Measurements from ENCODE around the gene IGSF23.

IGSF23 gene

DNA sequence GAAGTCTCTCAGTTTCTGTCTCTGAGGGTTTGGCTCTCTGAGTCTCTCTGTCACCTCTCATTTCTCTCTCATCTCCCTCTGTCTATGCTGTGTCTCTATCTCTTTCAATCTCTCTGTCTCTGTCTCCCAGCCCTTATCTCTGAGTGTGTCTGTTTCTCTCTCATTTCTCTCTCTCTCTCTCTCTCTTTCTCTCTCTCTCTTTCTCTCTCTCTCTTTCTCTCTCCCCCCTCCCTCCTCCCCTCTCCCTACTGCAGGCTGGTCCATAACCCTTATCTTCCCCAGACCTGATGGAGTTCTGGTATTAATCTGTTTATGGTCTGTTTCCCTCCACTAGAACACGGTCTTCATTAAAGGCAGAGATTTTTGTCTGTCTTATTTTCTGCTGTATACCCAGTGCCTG, 29.0 kb downstream of the IGSF23 start:
- DNase-seq, result no peak

DNA sequence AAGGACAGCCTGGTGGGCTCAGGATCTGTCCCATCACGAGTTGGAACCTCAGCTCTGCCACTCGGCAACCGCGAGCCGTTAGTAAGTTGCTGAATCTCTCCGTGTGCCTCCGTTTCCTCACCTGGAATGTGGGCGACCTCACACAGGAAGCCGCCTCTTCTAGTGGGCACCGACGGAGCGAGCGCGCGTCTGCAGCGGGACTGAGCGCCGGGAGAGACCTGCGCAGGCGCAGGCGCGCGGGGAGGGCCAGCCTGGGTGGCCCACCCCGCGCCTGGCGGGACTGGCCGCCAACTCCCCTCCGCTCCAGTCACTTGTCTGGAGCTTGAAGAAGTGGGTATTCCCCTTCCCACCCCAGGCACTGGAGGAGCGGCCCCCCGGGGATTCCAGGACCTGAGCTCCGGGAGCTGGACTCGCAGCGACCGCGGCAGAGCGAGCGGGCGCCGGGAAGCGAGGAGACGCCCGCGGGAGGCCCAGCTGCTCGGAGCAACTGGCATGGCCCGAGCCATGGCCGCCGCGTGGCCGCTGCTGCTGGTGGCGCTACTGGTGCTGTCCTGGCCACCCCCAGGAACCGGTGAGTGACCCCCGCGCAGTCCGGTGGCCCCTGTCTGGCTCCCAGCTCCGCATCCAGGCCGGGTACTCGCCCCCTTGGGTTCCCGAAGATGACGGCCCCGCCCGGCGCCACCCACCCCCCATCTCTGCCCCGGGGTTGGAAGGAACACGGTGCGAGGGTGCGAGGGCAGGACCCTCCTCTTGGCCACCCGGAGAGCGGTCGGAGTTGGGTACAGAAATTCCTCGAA, 30.4 kb downstream of the IGSF23 start, which contains the start of gene PVR:
Gene PVR, plus strand, starts transcription at position 306 of the 797 bp plus-strand sequence. Its CDS starts 187 bp downstream, at position 493.
- peak; percentile 24 to 75 for DNase-seq

GRCh38 chr19:44644402-44645016, 31.1 kb downstream of the IGSF23 start:
- DNase-seq, result peak in 1 of 2 donors; percentile 22

DNA sequence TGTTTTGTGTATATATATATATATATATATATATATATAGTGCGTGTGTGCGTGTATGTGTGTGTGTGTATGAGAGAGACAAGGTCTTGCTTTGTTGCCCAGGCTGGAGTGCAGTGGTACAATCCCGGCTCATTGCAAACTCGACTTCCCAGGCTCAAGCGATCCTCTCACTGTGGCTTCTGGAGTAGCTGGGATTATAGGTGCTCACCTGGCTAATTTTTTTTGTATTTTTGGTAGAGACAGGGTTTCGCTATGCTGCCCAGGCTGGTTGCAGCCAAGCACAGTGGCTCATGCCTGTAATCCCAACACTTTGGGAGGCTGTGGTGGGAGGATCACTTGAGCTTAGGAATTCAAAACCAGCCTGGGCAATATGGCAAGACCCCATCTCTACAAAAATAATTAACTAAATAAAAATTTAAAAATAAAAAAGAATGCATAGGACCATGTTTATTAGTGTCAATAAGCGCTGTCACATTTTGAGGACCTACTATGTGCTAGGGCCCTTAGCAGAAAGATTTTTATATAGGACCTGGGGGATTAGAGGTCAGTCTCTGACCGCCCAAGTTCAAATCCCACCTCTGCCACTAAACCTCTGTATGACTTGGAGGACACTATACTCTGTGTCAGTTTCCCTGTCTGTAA, 32.2 kb downstream of the IGSF23 start:
- DNase-seq, result no peak

DNA sequence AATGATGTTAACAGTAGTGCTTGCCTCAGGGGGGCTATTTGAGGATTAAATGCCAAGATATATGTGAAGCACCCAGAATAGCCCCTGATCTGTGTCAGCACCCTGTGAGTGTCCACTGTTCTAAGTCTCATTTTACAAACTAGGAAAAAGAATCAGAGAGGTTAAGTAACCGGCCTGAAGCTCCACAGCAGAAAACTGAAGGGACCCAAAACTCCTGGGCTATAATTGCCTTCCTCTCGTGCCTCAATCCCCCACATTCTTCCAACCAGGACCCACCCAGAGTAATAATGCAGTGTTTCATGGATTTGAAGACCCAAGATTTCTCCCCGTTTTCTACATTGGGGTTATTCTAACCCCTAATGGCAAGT, 32.7 kb downstream of the IGSF23 start:
- no peak for DNase-seq

DNA sequence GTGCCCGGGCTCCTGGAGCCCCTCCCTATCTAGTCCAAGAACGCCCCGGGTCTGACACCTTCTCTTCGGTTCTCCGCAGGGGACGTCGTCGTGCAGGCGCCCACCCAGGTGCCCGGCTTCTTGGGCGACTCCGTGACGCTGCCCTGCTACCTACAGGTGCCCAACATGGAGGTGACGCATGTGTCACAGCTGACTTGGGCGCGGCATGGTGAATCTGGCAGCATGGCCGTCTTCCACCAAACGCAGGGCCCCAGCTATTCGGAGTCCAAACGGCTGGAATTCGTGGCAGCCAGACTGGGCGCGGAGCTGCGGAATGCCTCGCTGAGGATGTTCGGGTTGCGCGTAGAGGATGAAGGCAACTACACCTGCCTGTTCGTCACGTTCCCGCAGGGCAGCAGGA, 33.8 kb downstream of the IGSF23 start:
- DNase-seq, result no peak

GRCh38 chr19:44648631-44649251, 35.4 kb downstream of the IGSF23 start:
- no peak for DNase-seq

DNA sequence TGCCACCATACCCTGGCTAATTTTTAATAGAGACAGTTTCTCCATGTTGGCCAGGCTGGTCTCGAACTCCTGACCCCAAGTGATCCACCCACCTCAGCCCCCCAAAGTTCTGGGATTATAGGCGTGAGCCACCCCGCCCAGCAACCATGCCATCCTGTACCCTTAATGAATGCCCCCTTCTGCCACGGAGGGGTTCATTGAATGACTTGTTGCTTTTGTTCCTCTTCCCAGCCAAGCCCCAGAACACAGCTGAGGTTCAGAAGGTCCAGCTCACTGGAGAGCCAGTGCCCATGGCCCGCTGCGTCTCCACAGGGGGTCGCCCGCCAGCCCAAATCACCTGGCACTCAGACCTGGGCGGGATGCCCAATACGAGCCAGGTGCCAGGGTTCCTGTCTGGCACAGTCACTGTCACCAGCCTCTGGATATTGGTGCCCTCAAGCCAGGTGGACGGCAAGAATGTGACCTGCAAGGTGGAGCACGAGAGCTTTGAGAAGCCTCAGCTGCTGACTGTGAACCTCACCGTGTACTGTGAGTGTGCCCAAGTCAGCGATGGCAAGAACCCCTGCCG, 36.3 kb downstream of the IGSF23 start:
- DNase-seq, result no peak

DNA sequence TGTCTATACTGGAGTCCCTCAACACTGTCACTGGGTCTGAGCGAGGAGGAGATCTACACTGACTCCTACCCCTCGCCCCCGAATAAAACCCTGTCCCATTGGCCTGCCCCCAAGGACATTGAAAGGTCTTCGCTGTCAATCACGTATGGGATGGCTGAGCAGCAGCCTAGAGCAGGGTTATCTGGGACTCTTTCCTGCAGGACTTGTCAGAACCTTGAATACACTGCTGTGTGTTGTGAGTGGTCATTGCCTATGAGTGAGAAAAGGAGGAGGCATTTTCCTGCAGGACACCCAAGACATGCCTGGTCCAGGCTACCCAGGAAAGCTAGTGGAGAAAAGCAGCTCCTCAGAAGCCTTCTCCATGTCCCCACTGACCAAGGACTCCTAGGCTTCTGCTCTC, 40.0 kb downstream of the IGSF23 start:
- no peak for DNase-seq

DNA sequence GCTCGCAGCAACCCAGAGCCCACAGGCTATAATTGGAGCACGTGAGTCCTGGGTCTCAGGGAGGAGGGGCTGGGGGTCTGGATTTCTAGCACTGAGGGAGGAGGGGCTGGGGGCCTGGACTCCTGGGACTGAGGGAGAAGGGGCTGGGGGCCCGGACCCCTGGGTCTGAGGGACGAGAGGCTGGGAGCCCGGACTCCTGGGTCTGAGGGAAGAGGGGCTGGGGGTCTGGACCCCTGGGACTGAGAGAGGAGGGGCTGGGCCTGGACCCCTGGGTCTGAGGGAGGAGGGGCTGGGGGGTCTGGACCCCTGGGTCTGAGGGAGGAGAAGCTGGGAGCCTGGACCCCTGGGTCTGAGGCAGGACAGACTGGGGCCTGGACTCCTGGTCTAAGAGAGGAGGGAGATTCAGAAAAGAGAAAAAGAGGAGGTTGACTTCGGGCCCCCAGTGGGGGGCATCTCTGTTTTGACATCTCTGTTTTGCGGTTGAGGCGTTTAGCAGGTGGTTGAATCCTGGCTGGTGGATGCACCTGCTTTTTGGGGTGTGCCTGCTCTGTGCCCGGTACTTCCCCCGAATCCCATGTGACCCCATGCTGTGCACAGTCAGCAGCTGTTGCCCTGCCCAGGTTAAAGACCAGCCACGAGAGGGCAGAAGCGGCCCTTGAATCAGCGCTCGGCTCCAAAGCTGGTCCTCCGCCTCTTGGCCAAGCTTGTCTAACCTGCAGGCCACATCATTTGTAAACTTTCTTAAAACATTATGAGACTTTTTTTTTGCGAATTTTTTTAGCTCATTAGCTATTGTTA, 40.8 kb downstream of the IGSF23 start:
- peak; percentile 70 to 77 for DNase-seq

GRCh38 chr19:44657211-44657921, 44.0 kb downstream of the IGSF23 start:
- DNase-seq, result peak; percentile 78 to 82

DNA sequence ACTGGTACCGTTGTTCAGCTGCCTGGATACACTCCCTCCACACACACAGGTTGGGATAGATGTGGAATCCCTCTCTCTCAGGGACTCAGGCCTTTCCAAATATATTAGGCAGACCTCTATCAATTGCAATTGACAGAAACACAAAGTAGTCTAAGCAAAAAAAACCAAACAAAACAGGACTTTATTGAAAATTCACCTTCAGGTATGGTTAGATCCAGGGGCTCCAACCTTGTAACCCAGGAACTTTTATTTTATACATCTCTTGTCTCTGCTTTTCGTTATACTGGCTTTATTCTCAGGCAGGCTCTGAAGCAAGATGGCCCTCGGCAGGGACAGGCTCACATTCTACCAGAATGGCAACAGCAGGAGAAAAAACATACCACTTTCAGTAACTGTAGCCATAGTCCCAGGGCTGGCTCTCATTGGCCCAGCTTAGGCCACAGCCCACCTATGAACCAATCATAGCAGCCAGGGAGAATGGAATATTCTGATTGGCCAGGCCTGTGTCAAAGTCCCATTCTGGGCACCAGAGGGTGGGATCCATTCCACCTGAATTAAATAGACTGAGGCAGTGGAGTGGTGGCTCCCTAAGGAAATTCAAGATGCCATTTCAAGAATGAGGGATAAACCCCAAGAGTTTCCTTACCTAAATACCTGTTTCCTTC, 44.8 kb downstream of the IGSF23 start:
- no peak for DNase-seq

- DNase-seq, result no peak
Measured at GRCh38 chr19:44660081-44660480, 46.7 kb downstream of the IGSF23 start.

DNA sequence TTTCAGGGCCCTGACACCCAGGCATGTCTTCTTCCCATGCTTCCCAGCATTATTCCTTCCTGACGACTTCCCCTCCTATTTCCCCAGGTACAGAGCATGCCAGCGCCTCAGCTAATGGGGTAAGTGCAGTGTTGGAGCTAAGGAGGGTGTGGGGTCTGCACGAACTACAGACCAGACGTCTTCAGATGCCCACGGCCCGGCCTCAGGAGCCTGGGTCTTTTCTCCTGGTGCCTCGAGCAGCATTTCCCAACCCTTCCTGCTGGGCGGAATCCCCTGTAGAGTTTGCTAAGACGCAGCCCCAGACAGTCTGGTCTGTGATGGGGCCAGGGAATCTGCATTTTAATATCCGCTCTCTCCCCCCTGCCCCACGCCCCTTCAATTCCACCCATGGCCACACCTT, 47.8 kb downstream of the IGSF23 start:
- DNase-seq, result no peak

DNA sequence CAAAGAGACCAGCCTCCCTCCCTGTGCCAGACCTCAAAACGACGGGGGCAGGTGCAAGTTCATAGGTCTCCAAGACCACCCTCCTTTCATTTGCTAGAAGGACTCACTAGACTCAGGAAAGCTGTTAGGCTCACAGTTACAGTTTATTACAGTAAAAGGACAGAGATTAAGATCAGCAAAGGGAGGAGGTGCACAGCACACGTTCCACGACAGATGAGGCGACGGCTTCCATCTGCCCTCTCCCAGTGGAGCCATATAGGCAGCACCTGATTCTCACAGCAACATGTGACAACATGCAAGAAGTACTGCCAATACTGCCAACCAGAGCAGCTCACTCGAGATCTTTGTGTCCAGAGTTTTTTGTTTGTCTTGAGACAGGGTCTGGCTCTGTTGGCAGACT, 48.5 kb downstream of the IGSF23 start:
- no peak for DNase-seq

GRCh38 chr19:44662691-44663385, 49.5 kb downstream of the IGSF23 start:
- DNase-seq, result no peak

DNA sequence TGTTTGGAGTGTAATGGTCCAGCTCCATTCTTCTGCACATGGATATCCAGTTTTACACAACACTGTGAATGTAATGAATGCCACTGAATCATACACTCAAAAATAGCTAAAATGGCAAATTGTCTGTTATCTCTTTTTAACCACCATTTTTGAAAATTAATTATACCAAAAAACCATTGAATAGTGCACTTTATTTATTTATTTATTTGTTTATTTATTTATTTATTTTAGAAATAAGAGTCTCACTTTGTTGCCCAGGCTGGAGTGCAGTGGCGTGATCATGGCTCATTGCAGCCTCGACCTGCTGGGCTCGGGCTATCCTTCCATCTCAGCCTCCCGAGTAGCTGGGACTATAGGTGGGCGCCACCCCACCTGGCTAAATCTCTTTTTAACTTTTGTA, 50.6 kb downstream of the IGSF23 start:
- no peak for DNase-seq

- DNase-seq, result no peak
Measured at GRCh38 chr19:44664976-44665375, 51.6 kb downstream of the IGSF23 start.

GRCh38 chr19:44666852-44667556, 53.6 kb downstream of the IGSF23 start:
- no peak for DNase-seq

All from stimulated activated CD4-positive, alpha-beta T cell treated with anti-CD3 and anti-CD28 coated beads, Interleukin-2, amount 100 ng/mL, for 24 hours (primary cell).